ENCODE results near the gene POLD4. TPM values are rescaled to one million over a fixed set of nuclear protein-coding genes. Genes with fewer than 3 reads are reported as not detected.

POLD4 gene
- total RNA-seq, 1 experiment from 2014 or later: 81.8 TPM

- H3K27ac ChIP-seq: no peak overlapping the region; the same call in 1 of the 2 replicates
- no peaks in the 10 kb centered on the region for H3K9me3 ChIP-seq (replicated peaks)
Observed at GRCh38 chr11:67317888-67318555, 35.3 kb downstream of the POLD4 start.

GRCh38 chr11:67317205-67317887 lies 36.0 kb downstream of the POLD4 start:
- Histone ChIP-seq H3K4me1 (replicated peaks) (peaks cover 7% of the 10 kb centered on the region), H3K27me3 (replicated peaks) (no peaks in the 10 kb centered on the region), H3K4me3 (peak overlapping the region; percentile 53), H3K36me3 (no peaks in the 10 kb centered on the region), H3K27ac (peak overlapping the region; percentile 33), H3K9me3 (replicated peaks) (no peaks in the 10 kb centered on the region)
- peak; percentile 99 to 100 for DNase-seq (ENCODE audit: low read depth in 1 of 2, low spot score in 2 of 2)

More at GRCh38 chr11:67317888-67318555, 35.3 kb downstream of the POLD4 start:
- Histone ChIP-seq H3K36me3 (no peaks in the 10 kb centered on the region), H3K27me3 (replicated peaks) (no peaks in the 10 kb centered on the region), H3K4me3 (peak overlapping the region; percentile 53), H3K4me1 (replicated peaks) (peaks cover 7% of the 10 kb centered on the region)
- DNase-seq (ENCODE audit: low read depth in 1 of 2, low spot score in 2 of 2): no peak

GRCh38 chr11:67316882-67317204 lies 36.5 kb downstream of the POLD4 start:
- Histone ChIP-seq H3K27me3 (replicated peaks) (no peaks in the 10 kb centered on the region), H3K36me3 (peaks cover 1% of the 10 kb centered on the region; the same call in 1 of the 2 replicates), H3K27ac (peak overlapping the region; percentile 33), H3K4me3 (peak overlapping the region; percentile 53), H3K4me1 (replicated peaks) (peaks cover 7% of the 10 kb centered on the region), H3K9me3 (replicated peaks) (no peaks in the 10 kb centered on the region)
- no peak for DNase-seq (ENCODE audit: low read depth in 1 of 2, low spot score in 2 of 2)

- peaks cover 15% of the 10 kb centered on the region for H3K36me3 ChIP-seq
- H3K27me3 ChIP-seq (replicated peaks): no peaks in the 10 kb centered on the region
- no peak overlapping the region for H3K27ac ChIP-seq
- no peak overlapping the region for H3K4me3 ChIP-seq
- DNase-seq (ENCODE audit: low read depth in 1 of 2, low spot score in 2 of 2): no peak
- no peaks in the 10 kb centered on the region for H3K9me3 ChIP-seq (replicated peaks)
- peaks cover 7% of the 10 kb centered on the region for H3K4me1 ChIP-seq (replicated peaks)
Observed at GRCh38 chr11:67315325-67315909, 37.9 kb downstream of the POLD4 start.

DNA sequence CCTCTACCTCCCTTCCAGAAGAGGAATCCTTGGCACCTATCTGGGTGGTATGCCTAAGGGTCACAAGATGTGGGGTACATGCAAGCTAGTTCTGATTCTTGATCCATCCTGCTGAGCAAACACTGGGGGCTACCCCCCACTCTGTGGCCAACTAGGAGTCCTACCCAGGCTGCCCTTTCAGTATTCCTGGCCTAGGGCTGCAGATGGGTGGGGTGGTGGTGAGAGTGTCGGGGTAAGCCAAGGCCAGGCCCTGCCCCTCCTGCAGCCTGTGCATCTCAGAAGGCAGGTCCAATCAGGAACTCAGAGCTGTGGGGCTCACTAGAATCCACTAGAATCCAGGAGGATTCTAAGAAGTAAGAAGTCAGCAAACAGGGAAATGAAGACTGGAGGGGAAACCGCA lies 39.1 kb downstream of the POLD4 start:
- peaks cover 26% of the 10 kb centered on the region for H3K36me3 ChIP-seq
- no peaks in the 10 kb centered on the region for H3K27me3 ChIP-seq (replicated peaks)
- DNase-seq (ENCODE audit: low read depth in 1 of 2, low spot score in 2 of 2): no peak
- H3K27ac ChIP-seq: no peak overlapping the region
- H3K4me1 ChIP-seq (replicated peaks): peaks cover 7% of the 10 kb centered on the region
- H3K4me3 ChIP-seq: no peak overlapping the region
- no peaks in the 10 kb centered on the region for H3K9me3 ChIP-seq (replicated peaks)

GRCh38 chr11:67313125-67313890 lies 40.0 kb downstream of the POLD4 start:
- Histone ChIP-seq H3K4me1 (replicated peaks) (peaks cover 5% of the 10 kb centered on the region), H3K4me3 (no peak overlapping the region), H3K36me3 (peaks cover 35% of the 10 kb centered on the region), H3K27ac (no peak overlapping the region), H3K9me3 (replicated peaks) (no peaks in the 10 kb centered on the region), H3K27me3 (replicated peaks) (no peaks in the 10 kb centered on the region)
- no peak for DNase-seq (ENCODE audit: low read depth in 1 of 2, low spot score in 2 of 2)

DNA sequence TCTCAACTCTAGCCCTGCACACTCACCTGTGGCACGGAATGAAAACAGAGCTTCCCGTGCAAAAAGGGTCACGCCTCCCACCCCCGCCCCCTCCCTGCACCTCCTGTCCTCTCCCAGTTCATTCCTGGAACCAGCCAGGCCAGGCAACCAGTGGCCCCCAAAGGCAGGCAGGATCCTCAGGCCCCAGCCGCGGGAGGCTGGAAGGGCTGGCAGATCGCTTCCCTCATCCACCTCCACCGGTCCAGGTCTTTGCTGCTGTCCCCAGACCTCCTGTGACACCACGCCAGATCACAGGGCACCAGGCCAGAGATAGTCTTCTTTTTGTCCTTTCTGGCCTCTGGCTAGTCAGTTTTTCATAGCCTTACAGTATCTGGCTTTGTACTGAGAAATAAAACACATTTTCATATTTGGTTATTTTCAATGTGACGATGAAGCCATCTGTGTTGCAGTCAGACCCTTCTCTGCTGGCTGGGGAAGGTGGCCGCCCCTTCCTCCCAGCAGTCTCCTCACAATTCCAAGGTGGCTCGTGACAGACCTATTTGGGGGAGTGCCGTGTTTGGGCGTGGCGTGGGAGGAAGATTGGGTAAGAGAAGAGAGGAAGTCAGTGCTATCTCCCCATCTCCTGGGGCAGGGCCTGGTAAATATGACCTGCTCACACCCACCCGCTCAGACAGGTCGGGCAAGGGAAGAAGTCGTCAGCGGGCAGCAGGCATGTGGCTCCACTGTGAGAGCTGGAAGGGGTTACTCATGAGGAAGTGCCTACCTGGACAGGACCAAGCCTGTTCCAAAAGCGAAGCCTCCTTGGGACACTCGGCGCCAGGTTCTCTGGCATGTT lies 40.9 kb downstream of the POLD4 start:
- Histone ChIP-seq H3K27ac (no peak overlapping the region), H3K36me3 (peaks cover 44% of the 10 kb centered on the region), H3K4me3 (no peak overlapping the region), H3K4me1 (replicated peaks) (no peaks in the 10 kb centered on the region; the same call in 1 of the 2 replicates), H3K9me3 (replicated peaks) (no peaks in the 10 kb centered on the region), H3K27me3 (replicated peaks) (no peaks in the 10 kb centered on the region)
- no peak for DNase-seq (ENCODE audit: low read depth in 1 of 2, low spot score in 2 of 2)

DNA sequence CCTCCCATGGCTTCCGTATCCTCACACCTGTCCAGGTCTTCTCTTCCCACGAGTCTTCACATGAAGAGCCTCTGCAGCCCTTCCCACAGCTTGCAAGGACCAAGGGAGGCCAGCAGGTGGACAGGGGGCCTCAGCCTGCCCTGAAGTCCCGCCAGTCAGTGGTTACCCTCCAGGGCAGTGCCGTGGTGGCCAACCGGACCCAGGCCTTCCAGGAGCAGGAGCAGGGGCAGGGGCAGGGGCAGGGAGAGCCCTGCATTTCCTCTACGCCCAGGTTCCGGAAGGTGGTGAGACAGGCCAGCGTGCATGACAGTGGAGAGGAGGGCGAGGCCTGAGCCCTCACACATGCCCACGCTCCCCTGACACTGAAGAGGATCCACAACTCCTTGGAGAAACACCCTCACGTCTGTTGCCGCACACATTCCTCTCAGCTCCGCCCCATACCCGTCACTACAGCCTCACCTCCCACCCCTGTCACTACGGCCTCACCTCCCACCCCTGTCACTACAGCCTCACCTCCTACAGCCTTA lies 41.7 kb downstream of the POLD4 start:
- no peaks in the 10 kb centered on the region for H3K9me3 ChIP-seq (replicated peaks)
- no peaks in the 10 kb centered on the region; the same call in 1 of the 2 replicates for H3K4me1 ChIP-seq (replicated peaks)
- H3K27ac ChIP-seq: no peak overlapping the region
- H3K36me3 ChIP-seq: peaks cover 51% of the 10 kb centered on the region
- DNase-seq (ENCODE audit: low read depth in 1 of 2, low spot score in 2 of 2): no peak
- H3K4me3 ChIP-seq: no peak overlapping the region
- H3K27me3 ChIP-seq (replicated peaks): no peaks in the 10 kb centered on the region

GRCh38 chr11:67311051-67311555 lies 42.2 kb downstream of the POLD4 start:
- Histone ChIP-seq H3K27me3 (replicated peaks) (no peaks in the 10 kb centered on the region), H3K4me3 (no peak overlapping the region), H3K36me3 (peaks cover 52% of the 10 kb centered on the region), H3K9me3 (replicated peaks) (no peaks in the 10 kb centered on the region), H3K27ac (no peak overlapping the region), H3K4me1 (replicated peaks) (no peaks in the 10 kb centered on the region)
- DNase-seq (ENCODE audit: low read depth in 1 of 2, low spot score in 2 of 2): no peak

- no peaks in the 10 kb centered on the region for H3K9me3 ChIP-seq (replicated peaks)
- H3K27me3 ChIP-seq (replicated peaks): no peaks in the 10 kb centered on the region
- H3K36me3 ChIP-seq: peaks cover 52% of the 10 kb centered on the region
- H3K4me3 ChIP-seq: no peak overlapping the region
- no peak overlapping the region for H3K27ac ChIP-seq
- H3K4me1 ChIP-seq (replicated peaks): no peaks in the 10 kb centered on the region
- DNase-seq (ENCODE audit: low read depth in 1 of 2, low spot score in 2 of 2): no peak
Observed at GRCh38 chr11:67310246-67311050, 42.9 kb downstream of the POLD4 start.

GRCh38 chr11:67309661-67310061 lies 43.7 kb downstream of the POLD4 start:
- DNase-seq (ENCODE audit: low read depth in 1 of 2, low spot score in 2 of 2): no peak
- H3K27me3 ChIP-seq (replicated peaks): no peaks in the 10 kb centered on the region

DNA sequence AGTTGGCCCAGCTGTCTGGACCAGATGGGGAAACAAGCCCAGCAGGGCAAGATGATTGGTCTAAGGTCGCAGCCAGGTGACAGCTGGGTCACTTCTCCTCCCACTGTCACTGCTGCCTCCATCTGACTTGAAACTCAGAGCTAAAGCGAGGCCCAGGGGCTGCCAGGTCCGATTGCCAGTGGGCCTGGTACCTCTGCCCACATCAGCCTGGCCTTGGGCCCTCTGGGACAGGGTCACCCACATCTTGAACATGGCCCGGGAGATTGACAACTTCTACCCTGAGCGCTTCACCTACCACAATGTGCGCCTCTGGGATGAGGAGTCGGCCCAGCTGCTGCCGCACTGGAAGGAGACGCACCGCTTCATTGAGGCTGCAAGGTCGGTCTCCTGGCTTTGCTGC lies 44.2 kb downstream of the POLD4 start:
- DNase-seq (ENCODE audit: low read depth in 1 of 2, low spot score in 2 of 2): no peak
- Histone ChIP-seq H3K4me1 (replicated peaks) (peaks cover 7% of the 10 kb centered on the region), H3K36me3 (peaks cover 52% of the 10 kb centered on the region), H3K4me3 (no peak overlapping the region), H3K27ac (no peak overlapping the region), H3K27me3 (replicated peaks) (no peaks in the 10 kb centered on the region), H3K9me3 (replicated peaks) (no peaks in the 10 kb centered on the region)

More at GRCh38 chr11:67309661-67310061, 43.7 kb downstream of the POLD4 start:
- no peak overlapping the region for H3K27ac ChIP-seq
- no peak overlapping the region for H3K4me3 ChIP-seq
- peaks cover 52% of the 10 kb centered on the region for H3K36me3 ChIP-seq
- peaks cover 2% of the 10 kb centered on the region for H3K4me1 ChIP-seq (replicated peaks)
- no peaks in the 10 kb centered on the region for H3K9me3 ChIP-seq (replicated peaks)
